RWPE2 (cell line): ENCODE results near the gene DLG2.

Experiments used
- ATAC-seq: fragments of 200-7000 bp; cut with Tn5 transposase; 3 replicates; pipeline ENCODE4 v1.9.1; 2021; ENCODE audit warnings: low read depth
- DNase-seq: peaks from one replicate; pipeline ENCODE4 v3.0.0-alpha.2; 2020; ENCODE audit warnings: low spot score
- H3K27ac ChIP-seq: fragments of 450-650 bp; 2 replicates; pipeline ENCODE4 v1.5.1; 2017; ENCODE audit warnings: mild to moderate bottlenecking; ENCODE audit not compliant: poor library complexity, severe bottlenecking
- H3K27me3 ChIP-seq: fragments of 250-450 bp; sonication (Bioruptor Pico); 2 replicates; pipeline ENCODE4 v1.5.1; 2021; ENCODE audit warnings: mild to moderate bottlenecking, moderate library complexity; ENCODE audit not compliant: insufficient read depth, poor library complexity, severe bottlenecking
- H3K36me3 ChIP-seq: fragments of 250-450 bp; sonication (Bioruptor Pico); 2 replicates; pipeline ENCODE4 v1.5.1; 2020; ENCODE audit warnings: low read depth, mild to moderate bottlenecking, moderate library complexity
- H3K4me1 ChIP-seq: fragments of 250-450 bp; sonication (Bioruptor Pico); 2 replicates; pipeline ENCODE4 v1.5.1; 2021; ENCODE audit warnings: mild to moderate bottlenecking, moderate library complexity; ENCODE audit not compliant: insufficient read depth, poor library complexity, severe bottlenecking
- H3K4me3 ChIP-seq: fragments of 250-450 bp; sonication (Bioruptor Pico); 2 replicates; pipeline ENCODE4 v1.5.1; 2021; ENCODE audit warnings: mild to moderate bottlenecking, moderate library complexity; ENCODE audit not compliant: severe bottlenecking
- H3K9me3 ChIP-seq: fragments of 250-450 bp; sonication (Bioruptor Pico); 2 replicates; pipeline ENCODE4 v1.5.1; 2021; ENCODE audit warnings: mild to moderate bottlenecking, moderate library complexity; ENCODE audit not compliant: severe bottlenecking
- TF ChIP-seq, protein P1 (sequence below): fragments of 450-650 bp; IDR thresholded peaks from one replicate; pipeline ENCODE4 v1.5.1; 2017; ENCODE audit warnings: mild to moderate bottlenecking, moderate library complexity; ENCODE audit not compliant: poor library complexity, severe bottlenecking

Gene DLG2

GRCh38 chr11:83728281-83728680, 1898.9 kb downstream of the DLG2 start:
- no peaks in the 10 kb centered on the region for H3K4me1 ChIP-seq
- TF ChIP-seq, protein P1, sequence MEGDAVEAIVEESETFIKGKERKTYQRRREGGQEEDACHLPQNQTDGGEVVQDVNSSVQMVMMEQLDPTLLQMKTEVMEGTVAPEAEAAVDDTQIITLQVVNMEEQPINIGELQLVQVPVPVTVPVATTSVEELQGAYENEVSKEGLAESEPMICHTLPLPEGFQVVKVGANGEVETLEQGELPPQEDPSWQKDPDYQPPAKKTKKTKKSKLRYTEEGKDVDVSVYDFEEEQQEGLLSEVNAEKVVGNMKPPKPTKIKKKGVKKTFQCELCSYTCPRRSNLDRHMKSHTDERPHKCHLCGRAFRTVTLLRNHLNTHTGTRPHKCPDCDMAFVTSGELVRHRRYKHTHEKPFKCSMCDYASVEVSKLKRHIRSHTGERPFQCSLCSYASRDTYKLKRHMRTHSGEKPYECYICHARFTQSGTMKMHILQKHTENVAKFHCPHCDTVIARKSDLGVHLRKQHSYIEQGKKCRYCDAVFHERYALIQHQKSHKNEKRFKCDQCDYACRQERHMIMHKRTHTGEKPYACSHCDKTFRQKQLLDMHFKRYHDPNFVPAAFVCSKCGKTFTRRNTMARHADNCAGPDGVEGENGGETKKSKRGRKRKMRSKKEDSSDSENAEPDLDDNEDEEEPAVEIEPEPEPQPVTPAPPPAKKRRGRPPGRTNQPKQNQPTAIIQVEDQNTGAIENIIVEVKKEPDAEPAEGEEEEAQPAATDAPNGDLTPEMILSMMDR = no peak

GRCh38 chr11:83727251-83727650, 1899.9 kb downstream of the DLG2 start:
- ATAC-seq (no peak), DNase-seq (no peak)
- TF ChIP-seq, protein P1 = no peak
- no peaks in the 10 kb centered on the region for H3K36me3 ChIP-seq
- no peaks in the 10 kb centered on the region for H3K27me3 ChIP-seq
- H3K27ac ChIP-seq = no peak overlapping the region
- H3K9me3 ChIP-seq = no peaks in the 10 kb centered on the region
- H3K4me1 ChIP-seq = no peaks in the 10 kb centered on the region
- no peak overlapping the region for H3K4me3 ChIP-seq

More at GRCh38 chr11:83728281-83728680, 1898.9 kb downstream of the DLG2 start:
- ATAC-seq (no peak), DNase-seq (no peak)
- H3K36me3 ChIP-seq = no peaks in the 10 kb centered on the region
- no peak overlapping the region for H3K27ac ChIP-seq
- no peaks in the 10 kb centered on the region for H3K9me3 ChIP-seq
- H3K4me3 ChIP-seq = no peak overlapping the region
- H3K27me3 ChIP-seq = no peaks in the 10 kb centered on the region

- H3K27me3 ChIP-seq = no peaks in the 10 kb centered on the region
- H3K4me3 ChIP-seq = no peak overlapping the region
- H3K9me3 ChIP-seq = no peaks in the 10 kb centered on the region
- TF ChIP-seq, protein P1 = no peak
- H3K36me3 ChIP-seq = no peaks in the 10 kb centered on the region
- H3K27ac ChIP-seq = no peak overlapping the region
- no peaks in the 10 kb centered on the region for H3K4me1 ChIP-seq
- DNase-seq (no peak), ATAC-seq (no peak)
These were observed 1900.8 kb downstream of the DLG2 start for GRCh38 chr11:83726316-83726715.

DNA sequence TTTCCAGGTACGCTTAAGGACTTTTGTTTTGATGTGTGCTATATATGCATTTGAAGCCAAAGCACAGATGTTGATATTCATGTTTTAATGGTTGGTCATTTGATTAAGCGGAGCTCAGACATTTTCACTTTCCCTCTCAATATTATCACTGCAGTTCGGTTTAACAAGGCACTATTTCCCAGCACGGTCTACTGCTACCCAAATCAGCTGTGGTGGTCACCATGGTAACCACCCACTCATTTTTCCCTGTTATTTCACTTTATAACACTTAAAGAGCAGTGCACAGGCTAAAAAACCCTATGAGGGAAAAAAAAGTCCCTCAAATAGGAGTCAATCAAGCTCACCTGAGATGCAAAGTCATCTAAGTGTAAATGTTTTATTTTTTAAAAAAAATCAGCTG, 1901.4 kb downstream of the DLG2 start:
- Histone ChIP-seq H3K27ac (no peak overlapping the region), H3K36me3 (no peaks in the 10 kb centered on the region), H3K4me3 (no peak overlapping the region), H3K27me3 (no peaks in the 10 kb centered on the region), H3K9me3 (no peaks in the 10 kb centered on the region), H3K4me1 (no peaks in the 10 kb centered on the region)
- ATAC-seq = no peak
- TF ChIP-seq, protein P1 = no peak
- DNase-seq = no peak

DNA sequence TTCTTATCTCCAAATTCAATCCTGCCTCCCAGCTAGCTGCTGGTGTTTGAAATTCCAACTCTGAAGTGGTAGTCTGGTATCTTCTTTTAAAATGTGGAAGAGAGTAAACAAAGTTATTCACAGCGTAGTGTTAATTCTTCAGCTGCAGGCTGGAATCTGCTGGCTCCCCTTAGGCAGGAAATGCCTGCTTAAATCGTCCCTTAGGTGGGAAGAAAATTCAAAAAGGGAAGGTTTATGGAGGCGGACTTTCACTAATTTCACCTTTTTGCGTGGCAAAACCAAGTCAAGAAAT, 1901.9 kb downstream of the DLG2 start:
- no peaks in the 10 kb centered on the region for H3K9me3 ChIP-seq
- no peaks in the 10 kb centered on the region for H3K4me1 ChIP-seq
- H3K4me3 ChIP-seq = no peak overlapping the region
- no peaks in the 10 kb centered on the region for H3K27me3 ChIP-seq
- H3K27ac ChIP-seq = no peak overlapping the region
- DNase-seq (no peak), ATAC-seq (no peak)
- H3K36me3 ChIP-seq = no peaks in the 10 kb centered on the region
- TF ChIP-seq, protein P1 = no peak
